CD14-positive monocyte (primary cell): ENCODE measurements around the gene LUC7L2. TPM values are rescaled to one million over a fixed set of nuclear protein-coding genes. Genes with fewer than 3 reads are reported as not detected.

ENCODE experiments used
- DNase-seq, 3 donors: peaks; one replicate each; pipeline ENCODE4 v3.0.0-alpha.2; 2011 to 2022
- H2AFZ ChIP-seq: 2 replicates; pipeline ENCODE4 v1.6.0; 2012; ENCODE audit warnings: mild to moderate bottlenecking, low read depth, low read length, inconsistent platforms; ENCODE audit not compliant: insufficient read depth, poor library complexity, severe bottlenecking
- H3K27ac ChIP-seq, 2 donors: 1 replicate in 1 of 2; 2 replicates in 1 of 2; pipeline ENCODE4 v1.5.1; 2012 to 2013; ENCODE audit warnings: low read length in 2 of 2, control low read depth in 1 of 2, inconsistent platforms in 1 of 2, low read depth in 1 of 2, mild to moderate bottlenecking in 1 of 2
- H3K27me3 ChIP-seq, 2 donors: one replicate each; pipeline versions ENCODE4 v1.6.0 to v1.6.1; 2011 to 2013; ENCODE audit warnings: low read length in 2 of 2; ENCODE audit not compliant: control insufficient read depth in 2 of 2, insufficient read depth in 2 of 2
- H3K36me3 ChIP-seq, 2 donors: replicated peaks in 1 of 2; 1 replicate in 1 of 2; 2 replicates in 1 of 2; pipeline versions ENCODE4 v1.5.1 to v1.6.1; 2012 to 2013; ENCODE audit warnings: low read length in 2 of 2, control low read depth in 1 of 2, inconsistent platforms in 1 of 2, mild to moderate bottlenecking in 1 of 2; ENCODE audit not compliant: insufficient read depth in 2 of 2, control insufficient read depth in 1 of 2
- H3K4me1 ChIP-seq, 2 donors: 1 replicate in 1 of 2; 2 replicates in 1 of 2; pipeline versions ENCODE4 v1.5.1 to v1.6.1; 2012 to 2013; ENCODE audit warnings: low read length in 2 of 2, control low read depth in 1 of 2, inconsistent platforms in 1 of 2, mild to moderate bottlenecking in 1 of 2, moderate library complexity in 1 of 2; ENCODE audit not compliant: insufficient read depth in 2 of 2, control insufficient read depth in 1 of 2
- H3K4me2 ChIP-seq: replicated peaks from 2 replicates; pipeline ENCODE3; 2012; ENCODE audit warnings: low read length, moderate library complexity, mild to moderate bottlenecking; ENCODE audit not compliant: poor library complexity, severe bottlenecking; ENCODE audit errors: extremely low read depth
- H3K4me3 ChIP-seq, 3 experiments: fragments of 200-600 bp in 1 of 3; sonication (generic) in 1 of 3; replicated peaks in 1 of 3; 1 replicate in 2 of 3; 2 replicates in 1 of 3; pipeline ENCODE4 v1.5.1; 2011 to 2013; ENCODE audit warnings: low read length in 3 of 3, mild to moderate bottlenecking in 3 of 3, control low read depth in 2 of 3, low read depth in 2 of 3, inconsistent platforms in 1 of 3, moderate library complexity in 1 of 3
- H3K79me2 ChIP-seq: 2 replicates; pipeline ENCODE4 v1.6.0; 2012; ENCODE audit warnings: mild to moderate bottlenecking, control low read depth, inconsistent platforms, low read length, moderate library complexity; ENCODE audit not compliant: insufficient read depth
- H3K9ac ChIP-seq: 2 replicates; pipeline ENCODE4 v1.6.0; 2017; ENCODE audit warnings: low read length, mild to moderate bottlenecking; ENCODE audit not compliant: insufficient read depth, poor library complexity, severe bottlenecking
- H3K9me3 ChIP-seq, 2 donors: replicated peaks in 1 of 2; 1 replicate in 1 of 2; 2 replicates in 1 of 2; pipeline versions ENCODE4 v1.5.1 to v1.6.1; 2012 to 2013; ENCODE audit warnings: low read length in 2 of 2, control low read depth in 1 of 2; ENCODE audit not compliant: control insufficient read depth in 1 of 2, insufficient read depth in 1 of 2
- H4K20me1 ChIP-seq: 2 replicates; pipeline ENCODE4 v1.6.0; 2012; ENCODE audit warnings: mild to moderate bottlenecking, low read length, control low read depth, moderate library complexity; ENCODE audit not compliant: insufficient read depth
- H3K27ac Mint-ChIP-seq, 7 donors: one replicate each; pipeline ENCODE4 v1.8.0; 2020; ENCODE audit warnings: mild to moderate bottlenecking in 7 of 7, mixed read lengths in 7 of 7, moderate library complexity in 6 of 7, inconsistent platforms in 2 of 7
- H3K27me3 Mint-ChIP-seq, 3 donors: one replicate each; pipeline ENCODE4 v1.8.0; 2021 to 2022; ENCODE audit warnings: low read depth in 3 of 3, mild to moderate bottlenecking in 3 of 3, mixed read lengths in 3 of 3, moderate library complexity in 3 of 3, inconsistent platforms in 1 of 3
- H3K36me3 Mint-ChIP-seq, 2 donors: one replicate each; pipeline ENCODE4 v1.8.0; 2020; ENCODE audit warnings: mixed read lengths in 2 of 2, inconsistent platforms in 1 of 2, mild to moderate bottlenecking in 1 of 2
- H3K4me1 Mint-ChIP-seq: one replicate; pipeline ENCODE4 v1.8.0; 2020; ENCODE audit warnings: mild to moderate bottlenecking, mixed read lengths
- H3K4me3 Mint-ChIP-seq, 2 donors: one replicate each; pipeline ENCODE4 v1.8.0; 2020; ENCODE audit warnings: mild to moderate bottlenecking in 2 of 2, mixed read lengths in 2 of 2, moderate library complexity in 1 of 2
- H3K9me3 Mint-ChIP-seq, 7 donors: one replicate each; pipeline ENCODE4 v1.8.0; 2020 to 2022; ENCODE audit warnings: mixed read lengths in 7 of 7, mild to moderate bottlenecking in 6 of 7, moderate library complexity in 6 of 7, inconsistent platforms in 2 of 7
- CTCF ChIP-seq: fragments of 200-600 bp; IDR thresholded peaks from one replicate; pipeline ENCODE4 v1.8.0; 2022; ENCODE audit warnings: antibody characterized with exemption, mild to moderate bottlenecking
- WGBS: methylation state at CpG from one replicate; pipeline ENCODE4 v1.1.5; 2013; ENCODE audit warnings: missing lambda C conversion rate; ENCODE audit not compliant: insufficient coverage; 5-methylcytosine and 5-hydroxymethylcytosine counted together
- intact Hi-C, 2 donors: fragments of 100-400 bp; cut with micrococcal nuclease; formaldehyde crosslinking; loops; one replicate each; pipeline versions ENCODE4 v1.15.0 to v1.15.1; 2023
- polyA plus RNA-seq, 3 donors: library from polyadenylated mRNA; depleted of rRNA in 1 of 3; unstranded in 2 of 3; stranded (reverse) in 1 of 3; fragments of 300-500 nt in 2 of 3; fragments of >200 nt in 1 of 3; fragmentation: Illumina TruSeq in 2 of 3; gene quantifications; 1 replicate in 2 of 3; 2 replicates in 1 of 3; pipeline ENCODE4 v1.2.3, GENCODE V29; 2012 to 2021

The LUC7L2 gene
- polyA plus RNA-seq, 3 donors = 24.7 to 54.5 (median 26.8) TPM

GRCh38 chr7:139367438-139368155 lies 7.9 kb downstream of the LUC7L2 start:
- no peak overlapping the region for H3K4me2 ChIP-seq
- H3K27me3 ChIP-seq = no peaks in the 10 kb centered on the region
- H3K79me2 ChIP-seq = peaks cover 100% of the 10 kb centered on the region
- peaks cover 98% of the 10 kb centered on the region for H4K20me1 ChIP-seq
- no peak overlapping the region for H3K4me3 Mint-ChIP-seq
- no peaks in the 10 kb centered on the region for H3K4me1 ChIP-seq
- no peak for TF ChIP-seq CTCF
- intact Hi-C loops = loop anchor here in 1 of 2 donors (10.0 kb wide), 1 partner anchor 1107 kb away; the partner anchor contains the start of gene MKRN1
- no peak overlapping the region for H2AFZ ChIP-seq
- no CpG with 5 or more reads among the region's 6 CpGs for WGBS
- H3K27me3 Mint-ChIP-seq = no peaks in the 10 kb centered on the region
- H3K9me3 ChIP-seq = no peaks in the 10 kb centered on the region
- no peak overlapping the region for H3K27ac Mint-ChIP-seq
- H3K9me3 Mint-ChIP-seq = no peaks in the 10 kb centered on the region
- H3K4me1 Mint-ChIP-seq = peaks cover 9% of the 10 kb centered on the region
- no peak overlapping the region for H3K4me3 ChIP-seq
- peaks cover 25 to 52% of the 10 kb centered on the region in 2 donors for H3K36me3 Mint-ChIP-seq
- no peak overlapping the region for H3K9ac ChIP-seq
- no peak overlapping the region for H3K27ac ChIP-seq
- no peak for DNase-seq
- peaks cover 17 to 63% of the 10 kb centered on the region in 2 donors for H3K36me3 ChIP-seq

GRCh38 chr7:139370301-139370942 lies 10.7 kb downstream of the LUC7L2 start:
- peaks cover 22 to 47% of the 10 kb centered on the region in 2 donors for H3K36me3 Mint-ChIP-seq
- H3K79me2 ChIP-seq = peaks cover 100% of the 10 kb centered on the region
- H3K36me3 ChIP-seq = peaks cover 19 to 53% of the 10 kb centered on the region in 2 donors
- no peaks in the 10 kb centered on the region for H3K9me3 Mint-ChIP-seq
- peaks cover 98% of the 10 kb centered on the region for H4K20me1 ChIP-seq
- WGBS = 100% methylated on average over 1 of the region's 5 CpGs
- DNase-seq = no peak
- no peaks in the 10 kb centered on the region for H3K27me3 ChIP-seq
- H2AFZ ChIP-seq = no peak overlapping the region
- no peaks in the 10 kb centered on the region for H3K27me3 Mint-ChIP-seq
- peak overlapping the region in 2 of 7 donors; percentile 27 to 28 for H3K27ac Mint-ChIP-seq
- H3K9ac ChIP-seq = no peak overlapping the region
- H3K4me1 ChIP-seq = no peaks in the 10 kb centered on the region
- no peak overlapping the region for H3K4me3 Mint-ChIP-seq
- intact Hi-C loops = no loop called here
- no peak overlapping the region for H3K4me3 ChIP-seq
- H3K9me3 ChIP-seq = no peaks in the 10 kb centered on the region
- H3K4me2 ChIP-seq = no peak overlapping the region
- no peak for TF ChIP-seq CTCF
- peaks cover 3% of the 10 kb centered on the region for H3K4me1 Mint-ChIP-seq
- H3K27ac ChIP-seq = peak overlapping the region in 1 of 2 donors; percentile 18
